CD8-positive, alpha-beta memory T cell (primary cell): ENCODE measurements around the gene WBP1L. TPM values are rescaled to one million over a fixed set of nuclear protein-coding genes. Genes with fewer than 3 reads are reported as not detected.

Experiments used
- CTCF ChIA-PET: fragments of 350-600 bp; sonication (Branson Sonifier 250); formaldehyde crosslinking; loops from one replicate; lab custom pipeline; 2021; ENCODE audit warnings: antibody characterized with exemption; lab: Charles Lee
- POLR2A ChIA-PET: fragments of 350-600 bp; sonication (Branson Sonifier 250); formaldehyde crosslinking; loops from one replicate; lab custom pipeline; 2021; ENCODE audit warnings: antibody characterized with exemption; lab: Charles Lee
- DNase-seq, 5 donors: peaks; one replicate each; pipeline versions ENCODE4 v3.0.0 to v3.0.0-alpha.2; 2020 to 2022; ENCODE audit warnings: mixed read lengths in 1 of 5
- H3K27ac ChIP-seq: one replicate; pipeline ENCODE4 v1.7.0; 2013; ENCODE audit warnings: low read depth, mild to moderate bottlenecking, low read length, moderate library complexity
- H3K27me3 ChIP-seq: 2 replicates; pipeline ENCODE4 v1.7.0; 2013; ENCODE audit warnings: low read length, mild to moderate bottlenecking; ENCODE audit not compliant: insufficient read depth, poor library complexity, severe bottlenecking
- H3K36me3 ChIP-seq: 2 replicates; pipeline ENCODE4 v1.7.0; 2013; ENCODE audit warnings: mild to moderate bottlenecking, low read length, moderate library complexity; ENCODE audit not compliant: insufficient read depth
- H3K4me1 ChIP-seq: 2 replicates; pipeline ENCODE4 v1.7.0; 2013; ENCODE audit warnings: mild to moderate bottlenecking, low read length, moderate library complexity; ENCODE audit not compliant: insufficient read depth
- H3K4me3 ChIP-seq: 2 replicates; pipeline ENCODE4 v1.7.0; 2013; ENCODE audit warnings: mild to moderate bottlenecking, low read length
- H3K9me3 ChIP-seq: 2 replicates; pipeline ENCODE4 v1.7.0; 2013; ENCODE audit warnings: mild to moderate bottlenecking, low read length
- H3K27ac Mint-ChIP-seq, 8 donors: one replicate each; pipeline ENCODE4 v1.8.0; 2020 to 2021; ENCODE audit warnings: mixed read lengths in 8 of 8, mild to moderate bottlenecking in 6 of 8, inconsistent platforms in 3 of 8, moderate library complexity in 3 of 8
- H3K27me3 Mint-ChIP-seq, 2 donors: one replicate each; pipeline ENCODE4 v1.8.0; 2020 to 2021; ENCODE audit warnings: mixed read lengths in 2 of 2, mild to moderate bottlenecking in 1 of 2, moderate library complexity in 1 of 2
- H3K36me3 Mint-ChIP-seq, 3 donors: one replicate each; pipeline ENCODE4 v1.8.0; 2020 to 2021; ENCODE audit warnings: mixed read lengths in 3 of 3, inconsistent platforms in 1 of 3, mild to moderate bottlenecking in 1 of 3
- H3K4me1 Mint-ChIP-seq, 3 donors: one replicate each; pipeline ENCODE4 v1.8.0; 2020 to 2021; ENCODE audit warnings: mixed read lengths in 3 of 3, inconsistent platforms in 1 of 3, mild to moderate bottlenecking in 1 of 3
- H3K4me3 Mint-ChIP-seq, 7 donors: one replicate each; pipeline ENCODE4 v1.8.0; 2020 to 2021; ENCODE audit warnings: mixed read lengths in 7 of 7, mild to moderate bottlenecking in 6 of 7, moderate library complexity in 4 of 7, inconsistent platforms in 2 of 7
- H3K9me3 Mint-ChIP-seq, 5 donors: one replicate each; pipeline ENCODE4 v1.8.0; 2020 to 2022; ENCODE audit warnings: mixed read lengths in 5 of 5, mild to moderate bottlenecking in 3 of 5, moderate library complexity in 2 of 5, inconsistent platforms in 1 of 5
- polyA plus RNA-seq: library from polyadenylated mRNA; unstranded; fragments of 300-500 nt; fragmentation: Illumina TruSeq; gene quantifications from one replicate; pipeline ENCODE4 v1.2.3, GENCODE V29; 2021
- total RNA-seq, 2 experiments: library from RNA; stranded (reverse); gene quantifications; one replicate each; pipeline ENCODE4 v1.2.3, GENCODE V29; 2021

WBP1L gene
- total and polyA plus RNA-seq, 3 experiments from 2014 or later: 16.0 to 28.5 (median 17.8) TPM

DNA sequence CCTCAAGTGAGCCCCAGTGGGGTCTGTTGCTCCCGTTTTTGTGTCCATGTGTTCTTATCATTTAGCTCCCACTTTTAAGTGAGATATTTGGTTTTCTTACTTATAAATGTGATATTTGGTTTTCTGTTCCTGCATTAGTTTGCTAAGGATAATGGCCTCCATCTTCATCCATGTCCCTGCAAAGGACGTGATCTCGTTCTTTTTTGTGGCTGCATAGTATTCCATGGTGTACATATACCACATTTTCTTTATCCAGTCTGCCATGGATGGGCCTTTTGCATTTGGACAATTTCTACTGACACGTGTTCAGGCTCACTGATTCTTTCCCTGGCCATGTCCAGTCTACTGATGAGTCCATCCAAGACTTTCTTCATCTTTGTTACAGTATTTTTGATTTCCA lies 19.8 kb upstream of the WBP1L start:
- Histone ChIP-seq H3K9me3 (no peaks in the 10 kb centered on the region), H3K27me3 (no peaks in the 10 kb centered on the region), H3K4me3 (no peak overlapping the region), H3K36me3 (peaks cover 3% of the 10 kb centered on the region), H3K4me1 (no peaks in the 10 kb centered on the region), H3K27ac (no peak overlapping the region)
- Mint-ChIP-seq H3K4me3 (no peak overlapping the region), H3K4me1 (peaks cover 9 to 23% (median 20%) of the 10 kb centered on the region in 3 donors), H3K9me3 (no peaks in the 10 kb centered on the region), H3K27ac (no peak overlapping the region), H3K27me3 (no peaks in the 10 kb centered on the region), H3K36me3 (peaks cover 12 to 43% (median 16%) of the 10 kb centered on the region in 3 donors)
- POLR2A ChIA-PET: no interaction called here
- CTCF ChIA-PET: no interaction called here
- no peak for DNase-seq

DNA sequence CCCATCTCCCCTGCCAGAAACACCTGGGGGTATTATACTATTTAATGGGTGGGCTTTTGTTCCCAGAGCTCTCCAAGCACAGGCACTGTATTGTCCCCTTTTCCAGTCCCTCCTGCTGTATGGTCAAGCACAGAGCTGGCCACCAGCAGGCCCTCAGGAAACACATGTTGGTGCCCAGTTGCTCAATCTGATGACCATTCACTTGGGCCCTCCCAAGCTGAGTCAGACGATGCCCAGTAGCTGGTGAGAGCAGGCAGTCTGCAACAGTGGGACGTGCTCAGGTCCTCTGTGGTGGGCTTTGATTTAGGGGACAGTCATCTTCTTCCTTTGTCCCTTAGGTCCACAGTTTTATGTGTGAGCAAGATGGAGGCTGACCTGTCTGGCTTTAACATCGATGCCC lies 17.5 kb upstream of the WBP1L start:
- Mint-ChIP-seq H3K4me3 (no peak overlapping the region), H3K9me3 (no peaks in the 10 kb centered on the region), H3K27ac (no peak overlapping the region), H3K4me1 (peaks cover 6 to 17% (median 15%) of the 10 kb centered on the region in 3 donors), H3K27me3 (no peaks in the 10 kb centered on the region), H3K36me3 (peaks cover 12 to 48% (median 14%) of the 10 kb centered on the region in 3 donors)
- no peak for DNase-seq
- Histone ChIP-seq H3K4me3 (no peak overlapping the region), H3K4me1 (no peaks in the 10 kb centered on the region), H3K36me3 (peaks cover 3% of the 10 kb centered on the region), H3K27me3 (no peaks in the 10 kb centered on the region), H3K27ac (no peak overlapping the region), H3K9me3 (no peaks in the 10 kb centered on the region)
- ChIA-PET POLR2A (no interaction called here), CTCF (interaction anchor here (1.0 kb wide), 1 partner anchor 13 kb away, joined by 3 read pairs; no protein-coding TSS in a partner anchor)

DNA sequence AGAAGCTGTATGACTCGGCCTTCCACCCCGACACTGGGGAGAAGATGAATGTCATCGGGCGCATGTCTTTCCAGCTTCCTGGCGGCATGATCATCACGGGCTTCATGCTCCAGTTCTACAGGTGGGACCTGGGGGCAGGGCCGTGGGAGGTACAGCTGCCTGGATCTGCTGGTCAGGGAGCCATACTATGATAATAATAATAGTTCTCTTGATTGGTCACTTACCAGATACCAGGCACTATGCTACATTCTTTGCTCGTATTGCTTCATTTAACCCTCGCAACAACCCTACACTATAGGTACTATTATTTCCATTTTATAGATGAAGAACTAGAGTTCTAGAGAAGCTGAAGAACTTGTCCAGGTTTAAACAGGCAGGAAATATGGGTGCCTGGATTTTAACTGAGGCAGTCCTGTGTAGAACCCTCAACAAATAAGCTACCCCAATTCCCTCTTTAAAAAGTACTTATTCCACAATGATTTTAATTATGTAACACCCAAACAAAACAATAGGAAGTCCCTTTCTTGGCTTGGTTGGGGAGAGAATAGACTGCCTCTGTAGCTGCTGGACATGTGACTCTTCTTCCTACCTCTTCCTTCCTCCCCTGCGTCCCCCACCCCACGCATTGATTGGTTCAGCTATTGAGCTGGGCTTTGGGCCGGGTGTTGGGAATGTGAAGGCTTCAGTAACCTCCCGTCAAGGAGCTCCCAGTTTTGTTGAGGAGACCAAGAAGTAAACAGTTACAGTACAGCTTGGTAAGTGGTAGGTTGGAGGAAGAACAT lies 16.5 kb upstream of the WBP1L start:
- H3K4me1 Mint-ChIP-seq: peaks cover 6 to 10% (median 8%) of the 10 kb centered on the region in 3 donors
- no peaks in the 10 kb centered on the region for H3K9me3 Mint-ChIP-seq
- ChIA-PET CTCF (interaction anchor here (1.0 kb wide), 1 partner anchor 14 kb away, joined by 3 read pairs; no protein-coding TSS in a partner anchor), POLR2A (no interaction called here)
- Histone ChIP-seq H3K27me3 (no peaks in the 10 kb centered on the region), H3K9me3 (no peaks in the 10 kb centered on the region), H3K4me1 (no peaks in the 10 kb centered on the region), H3K36me3 (peaks cover 6% of the 10 kb centered on the region), H3K27ac (no peak overlapping the region), H3K4me3 (no peak overlapping the region)
- peaks cover 12 to 56% (median 14%) of the 10 kb centered on the region in 3 donors for H3K36me3 Mint-ChIP-seq
- no peak overlapping the region for H3K4me3 Mint-ChIP-seq
- DNase-seq: no peak
- peak overlapping the region in 1 of 8 donors; percentile 68 for H3K27ac Mint-ChIP-seq
- no peaks in the 10 kb centered on the region for H3K27me3 Mint-ChIP-seq

DNA sequence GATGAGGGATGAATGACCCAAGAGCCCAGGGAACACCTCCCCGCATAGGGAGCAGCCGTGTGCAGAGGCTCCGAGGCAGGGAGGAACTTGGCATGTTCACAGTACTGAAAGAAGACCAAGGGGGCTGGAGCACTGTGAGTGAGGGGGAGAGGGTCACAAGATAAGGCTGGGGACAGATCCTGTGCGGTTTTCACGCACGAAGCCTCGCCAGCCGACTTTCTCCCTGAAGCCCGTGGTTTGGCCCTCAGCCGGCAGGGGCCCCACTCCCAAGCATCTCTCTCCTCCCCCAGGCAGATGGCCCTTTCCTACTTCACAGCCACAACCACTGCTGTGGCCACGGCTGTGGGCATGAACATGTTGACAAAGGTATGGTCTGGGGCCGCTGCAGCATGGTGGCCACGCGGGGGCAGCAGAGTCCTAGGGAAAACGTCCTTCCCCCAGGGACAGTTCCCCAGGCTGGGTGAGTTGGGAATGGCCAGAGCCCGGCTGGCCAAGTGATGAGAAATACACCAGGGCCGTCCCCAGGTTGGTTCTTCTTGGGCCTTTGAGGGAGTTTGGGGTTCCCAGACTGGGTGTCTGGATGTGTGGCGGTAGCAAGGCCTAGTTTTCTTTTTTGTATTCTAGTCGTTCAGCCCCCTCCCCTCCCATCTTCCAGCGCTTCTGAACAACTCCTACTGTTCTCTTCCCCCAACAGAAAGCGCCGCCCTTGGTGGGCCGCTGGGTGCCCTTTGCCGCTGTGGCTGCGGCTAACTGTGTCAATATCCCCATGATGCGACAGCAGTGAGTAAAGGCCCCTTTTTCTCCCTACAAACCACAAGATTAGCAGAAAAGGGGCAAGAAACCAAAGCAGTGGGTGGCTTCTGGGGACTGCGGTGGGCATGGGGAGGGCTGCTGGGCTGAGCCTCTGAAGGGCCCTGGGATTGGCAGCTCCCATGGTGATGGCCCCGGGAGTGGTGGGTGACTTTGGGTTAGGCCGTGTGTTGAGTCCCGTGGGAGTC lies 14.4 kb upstream of the WBP1L start:
- Histone ChIP-seq H3K27me3 (no peaks in the 10 kb centered on the region), H3K9me3 (no peaks in the 10 kb centered on the region), H3K4me1 (no peaks in the 10 kb centered on the region), H3K4me3 (no peak overlapping the region), H3K27ac (no peak overlapping the region), H3K36me3 (peaks cover 9% of the 10 kb centered on the region)
- Mint-ChIP-seq H3K9me3 (no peaks in the 10 kb centered on the region), H3K27me3 (no peaks in the 10 kb centered on the region), H3K4me3 (no peak overlapping the region), H3K4me1 (peaks cover 6 to 9% (median 8%) of the 10 kb centered on the region in 3 donors), H3K36me3 (peaks cover 6 to 72% (median 19%) of the 10 kb centered on the region in 3 donors), H3K27ac (peak overlapping the region in 5 of 8 donors; percentile 1 to 78 (median 61))
- POLR2A ChIA-PET: interaction anchor here (0.6 kb wide), 1 partner anchor 13 kb away, joined by 6 read pairs; no protein-coding TSS in a partner anchor
- CTCF ChIA-PET: interaction anchor here (0.9 kb wide), 1 partner anchor 10 kb away, joined by 3 read pairs; no protein-coding TSS in a partner anchor
- peak; percentile 22 to 64 (median 30) for DNase-seq

DNA sequence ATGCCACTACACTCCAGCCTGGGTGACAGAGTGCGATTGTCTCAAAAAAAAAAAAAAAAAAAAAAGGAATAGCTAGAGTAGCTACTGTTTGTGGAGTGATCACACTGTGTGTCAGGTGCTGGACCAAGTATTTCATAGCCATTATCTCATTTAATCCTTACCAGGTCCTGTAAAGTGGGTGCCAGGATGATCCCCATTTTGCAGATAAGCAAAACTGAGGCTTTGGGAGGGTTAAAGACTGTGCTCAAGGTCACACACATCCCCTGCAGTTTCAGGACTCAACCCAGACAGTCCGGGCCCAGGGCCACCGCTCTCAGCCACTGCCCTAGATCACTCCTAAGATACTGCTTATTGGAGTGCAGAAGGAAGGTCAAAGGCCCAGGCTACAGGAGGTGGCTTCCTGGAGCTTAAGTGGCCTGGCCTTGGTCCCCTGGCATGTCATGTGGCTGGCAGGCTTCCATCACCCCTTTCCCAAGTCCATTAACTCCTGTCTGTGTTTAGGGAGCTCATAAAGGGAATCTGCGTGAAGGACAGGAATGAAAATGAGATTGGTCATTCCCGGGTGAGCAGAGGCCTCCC lies 12.4 kb upstream of the WBP1L start:
- peaks cover 0 to 73% (median 16%) of the 10 kb centered on the region in 3 donors for H3K36me3 Mint-ChIP-seq

DNA sequence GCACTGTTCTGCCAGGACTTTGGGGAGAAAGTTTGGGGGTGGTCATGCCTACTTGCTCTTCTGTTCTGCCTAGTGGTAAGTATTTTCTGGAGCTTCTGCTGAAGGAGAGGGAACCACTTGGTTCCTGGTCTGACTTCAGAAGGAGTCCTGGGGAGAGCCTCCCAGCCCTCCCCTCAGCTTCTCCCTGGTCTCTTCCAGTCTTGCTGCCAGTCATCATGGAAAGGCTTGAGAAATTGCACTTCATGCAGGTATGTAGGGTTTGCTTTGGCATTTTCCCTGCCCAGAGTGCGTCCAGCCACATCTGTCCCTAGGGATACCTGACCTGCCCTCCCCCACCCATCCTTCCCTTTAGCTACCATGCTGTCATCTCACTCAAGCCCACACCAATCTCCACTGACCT lies 11.1 kb upstream of the WBP1L start:
- peaks cover 0 to 64% (median 12%) of the 10 kb centered on the region in 3 donors for H3K36me3 Mint-ChIP-seq
- H3K4me3 Mint-ChIP-seq: no peak overlapping the region
- no peak overlapping the region for H3K27ac ChIP-seq
- H3K9me3 Mint-ChIP-seq: no peaks in the 10 kb centered on the region
- peaks cover 7% of the 10 kb centered on the region for H3K36me3 ChIP-seq
- H3K27me3 Mint-ChIP-seq: no peaks in the 10 kb centered on the region
- no peaks in the 10 kb centered on the region for H3K9me3 ChIP-seq
- H3K4me1 ChIP-seq: no peaks in the 10 kb centered on the region
- H3K27me3 ChIP-seq: no peaks in the 10 kb centered on the region
- H3K4me3 ChIP-seq: no peak overlapping the region
- peak overlapping the region in 2 of 8 donors; percentile 49 to 86 for H3K27ac Mint-ChIP-seq
- DNase-seq: no peak
- POLR2A ChIA-PET: no interaction called here
- CTCF ChIA-PET: no interaction called here
- H3K4me1 Mint-ChIP-seq: peaks cover 5 to 8% (median 5%) of the 10 kb centered on the region in 3 donors

More for the DNA sequence above, 12.4 kb upstream of the WBP1L start:
- Mint-ChIP-seq H3K9me3 (no peaks in the 10 kb centered on the region), H3K4me1 (peaks cover 5 to 8% (median 5%) of the 10 kb centered on the region in 3 donors), H3K27ac (peak overlapping the region in 1 of 8 donors; percentile 32), H3K27me3 (no peaks in the 10 kb centered on the region), H3K4me3 (no peak overlapping the region)
- no peak for DNase-seq
- POLR2A ChIA-PET: no interaction called here
- no peaks in the 10 kb centered on the region for H3K27me3 ChIP-seq
- H3K36me3 ChIP-seq: peaks cover 9% of the 10 kb centered on the region
- H3K27ac ChIP-seq: no peak overlapping the region
- no peaks in the 10 kb centered on the region for H3K9me3 ChIP-seq
- H3K4me1 ChIP-seq: no peaks in the 10 kb centered on the region
- H3K4me3 ChIP-seq: no peak overlapping the region
- CTCF ChIA-PET: no interaction called here

DNA sequence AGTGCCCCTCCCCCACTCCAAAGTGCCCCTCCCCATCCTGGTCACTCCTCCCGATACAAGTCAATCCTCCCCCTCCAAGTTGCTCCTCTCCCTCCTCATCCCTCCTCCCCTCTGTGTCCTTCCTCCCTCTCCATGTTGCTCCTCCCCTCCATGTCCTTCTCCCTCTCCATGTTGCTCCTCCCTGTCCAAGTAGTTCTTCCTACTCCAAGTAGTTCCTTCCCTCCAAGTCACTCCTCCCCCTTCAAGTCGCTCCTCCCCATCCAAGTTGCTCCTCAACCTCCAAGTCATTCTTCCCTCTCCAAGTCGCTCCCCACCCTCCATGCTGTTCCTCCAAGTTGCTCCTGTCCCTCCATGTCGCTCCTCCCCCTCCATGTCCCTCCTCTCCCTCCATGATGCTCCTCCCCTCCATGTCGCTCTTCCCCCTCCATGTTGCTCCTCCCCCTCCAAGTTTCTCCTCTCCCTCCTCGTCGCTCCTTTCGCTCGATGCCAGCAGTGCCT lies 8.6 kb upstream of the WBP1L start:
- ChIA-PET CTCF (no interaction called here), POLR2A (no interaction called here)
- no peaks in the 10 kb centered on the region for H3K4me1 Mint-ChIP-seq
- H3K36me3 Mint-ChIP-seq: peaks cover 0 to 51% (median 9%) of the 10 kb centered on the region in 3 donors
- no peaks in the 10 kb centered on the region for H3K9me3 Mint-ChIP-seq
- Histone ChIP-seq H3K27ac (no peak overlapping the region), H3K36me3 (peaks cover 7% of the 10 kb centered on the region), H3K4me1 (no peaks in the 10 kb centered on the region), H3K27me3 (no peaks in the 10 kb centered on the region), H3K9me3 (no peaks in the 10 kb centered on the region), H3K4me3 (no peak overlapping the region)
- H3K27ac Mint-ChIP-seq: peak overlapping the region in 2 of 8 donors; percentile 17 to 92
- DNase-seq: no peak
- H3K4me3 Mint-ChIP-seq: no peak overlapping the region
- H3K27me3 Mint-ChIP-seq: no peaks in the 10 kb centered on the region
